Gastroesophageal sphincter (tissue), 3 donors: ENCODE measurements around the gene ABCC10.

ENCODE experiments used
- POLR2A ChIP-seq, 2 donors: fragments of 450-650 bp; IDR thresholded peaks; one replicate each; pipeline ENCODE4 v1.6.1; 2017; ENCODE audit warnings: antibody characterized with exemption in 2 of 2, mild to moderate bottlenecking in 2 of 2, moderate library complexity in 1 of 2
- TF ChIP-seq, protein P1 (sequence below), 4 experiments: fragments of 200-600 bp in 2 of 4; fragments of 450-650 bp in 2 of 4; sonication (generic) in 1 of 4; IDR thresholded peaks; one replicate each; pipeline ENCODE4 v1.5.1; 2017 to 2019; ENCODE audit warnings: antibody characterized with exemption in 4 of 4, mild to moderate bottlenecking in 2 of 4, moderate library complexity in 2 of 4

GRCh38 chr6:43464337-43464736 is 37.0 kb downstream of the ABCC10 start:
- TF ChIP-seq, protein P1, sequence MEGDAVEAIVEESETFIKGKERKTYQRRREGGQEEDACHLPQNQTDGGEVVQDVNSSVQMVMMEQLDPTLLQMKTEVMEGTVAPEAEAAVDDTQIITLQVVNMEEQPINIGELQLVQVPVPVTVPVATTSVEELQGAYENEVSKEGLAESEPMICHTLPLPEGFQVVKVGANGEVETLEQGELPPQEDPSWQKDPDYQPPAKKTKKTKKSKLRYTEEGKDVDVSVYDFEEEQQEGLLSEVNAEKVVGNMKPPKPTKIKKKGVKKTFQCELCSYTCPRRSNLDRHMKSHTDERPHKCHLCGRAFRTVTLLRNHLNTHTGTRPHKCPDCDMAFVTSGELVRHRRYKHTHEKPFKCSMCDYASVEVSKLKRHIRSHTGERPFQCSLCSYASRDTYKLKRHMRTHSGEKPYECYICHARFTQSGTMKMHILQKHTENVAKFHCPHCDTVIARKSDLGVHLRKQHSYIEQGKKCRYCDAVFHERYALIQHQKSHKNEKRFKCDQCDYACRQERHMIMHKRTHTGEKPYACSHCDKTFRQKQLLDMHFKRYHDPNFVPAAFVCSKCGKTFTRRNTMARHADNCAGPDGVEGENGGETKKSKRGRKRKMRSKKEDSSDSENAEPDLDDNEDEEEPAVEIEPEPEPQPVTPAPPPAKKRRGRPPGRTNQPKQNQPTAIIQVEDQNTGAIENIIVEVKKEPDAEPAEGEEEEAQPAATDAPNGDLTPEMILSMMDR (IDR thresholded peaks at IDR 0.05), result no peak
- no peak for TF ChIP-seq POLR2A (IDR thresholded peaks at IDR 0.05)
